PC-3 (cell line): ENCODE data around the gene SHROOM4.

Experiments used
- CTCF ChIP-seq: fragments of 300-600 bp; sonication (generic); conservative IDR thresholded peaks from 2 replicates; pipeline ENCODE4 v1.5.1; 2017; ENCODE audit warnings: antibody characterized with exemption, low read depth, mild to moderate bottlenecking, low read length
- EZH2 ChIP-seq: fragments of 300-600 bp; sonication (generic); IDR thresholded peaks from one replicate; pipeline ENCODE4 v1.6.1; 2017; ENCODE audit warnings: antibody characterized with exemption, mild to moderate bottlenecking, low read length; ENCODE audit not compliant: unreplicated experiment

GRCh38 chrX:50691820-50692219 lies 122.2 kb downstream of the SHROOM4 start:
- peak; percentile 70 for TF ChIP-seq CTCF
- TF ChIP-seq EZH2 = no peak
